Measurements from ENCODE around the gene HDAC8.

The HDAC8 gene

DNA sequence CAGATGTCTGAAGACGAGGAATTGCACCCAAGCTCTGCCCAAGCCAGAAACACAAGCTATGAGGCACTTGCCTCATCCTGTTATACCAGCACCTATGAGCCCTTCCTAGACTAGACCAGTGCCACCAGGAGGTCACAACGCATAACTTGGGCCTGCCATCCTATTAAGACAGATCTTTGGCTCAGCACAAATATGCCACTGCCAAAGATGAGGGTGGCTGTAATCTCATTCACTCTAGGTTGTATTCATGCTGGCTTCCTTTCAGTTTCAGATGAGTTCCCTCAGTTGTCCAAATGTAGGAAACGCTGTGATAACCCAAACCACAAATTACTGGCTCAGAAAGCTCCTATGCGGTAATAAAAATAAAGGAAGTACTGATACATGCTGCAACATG, 190.4 kb downstream of the HDAC8 start:
- Mint-ChIP-seq H3K36me3 (peaks cover under 1% of the 10 kb centered on the region), H3K9me3 (no peaks in the 10 kb centered on the region), H3K4me1 (no peaks in the 10 kb centered on the region), H3K4me3 (no peak overlapping the region), H3K27ac (no peak overlapping the region), H3K27me3 (no peaks in the 10 kb centered on the region)

DNA sequence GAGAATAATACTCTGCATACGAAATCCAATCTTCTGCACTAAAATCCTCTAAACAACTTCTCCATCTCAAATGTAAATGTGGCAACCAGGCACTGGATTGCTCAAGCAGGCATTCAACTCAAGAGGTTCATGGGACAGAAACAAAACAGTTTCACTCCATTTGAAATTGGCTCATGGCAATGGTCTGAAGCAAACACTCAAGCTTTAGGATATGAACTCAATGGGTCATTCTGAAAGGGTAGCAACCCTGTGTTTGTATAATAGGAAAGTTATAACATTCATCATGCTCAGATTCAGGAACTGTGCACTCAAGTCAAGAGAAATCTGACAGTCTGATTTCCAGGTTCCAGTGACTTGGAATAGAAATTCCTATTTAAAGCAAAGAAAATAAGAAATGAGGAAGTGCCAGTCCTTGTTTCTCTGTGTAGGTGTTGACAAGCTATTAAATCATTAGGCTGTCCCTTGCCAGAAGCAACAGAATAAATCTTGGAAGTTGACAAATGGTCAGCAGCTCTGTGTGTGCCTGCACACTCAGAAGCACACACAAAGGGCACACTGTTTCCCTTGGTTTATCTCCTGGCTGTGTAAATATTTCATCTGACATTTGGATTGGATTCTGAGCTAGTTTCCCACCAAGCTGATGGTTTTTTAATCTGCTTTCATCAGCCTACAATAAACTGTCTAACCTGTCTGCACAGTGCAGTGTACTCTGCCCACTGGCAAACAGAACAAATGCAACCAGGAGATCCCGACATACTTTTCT, 191.0 kb downstream of the HDAC8 start:
- H3K36me3 Mint-ChIP-seq, result no peaks in the 10 kb centered on the region
- H3K27ac Mint-ChIP-seq, result no peak overlapping the region
- no peaks in the 10 kb centered on the region for H3K27me3 Mint-ChIP-seq
- no peaks in the 10 kb centered on the region for H3K4me1 Mint-ChIP-seq
- no peaks in the 10 kb centered on the region for H3K9me3 Mint-ChIP-seq
- no peak overlapping the region for H3K4me3 Mint-ChIP-seq

DNA sequence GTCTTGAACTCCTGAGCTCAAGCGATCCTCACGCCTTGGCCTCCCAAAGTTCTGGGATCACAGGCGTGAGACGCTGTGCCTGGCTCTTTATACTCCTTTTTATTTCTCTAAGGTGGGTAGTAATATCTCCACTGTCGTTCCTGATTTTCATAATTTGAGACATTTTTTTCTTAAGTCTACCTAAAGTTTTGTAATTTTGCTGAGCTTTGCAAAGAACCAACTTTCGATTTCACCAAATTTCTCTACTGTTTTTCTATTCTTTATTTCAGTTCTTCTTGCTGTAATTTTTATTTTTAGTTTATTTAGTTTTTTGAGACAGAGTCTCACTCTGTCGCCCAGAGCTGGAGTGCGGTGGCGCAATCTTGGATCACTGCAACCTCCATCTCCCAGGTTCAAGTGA, 196.5 kb downstream of the HDAC8 start:
- Mint-ChIP-seq H3K27me3 (no peaks in the 10 kb centered on the region), H3K36me3 (peaks cover 2% of the 10 kb centered on the region), H3K9me3 (no peaks in the 10 kb centered on the region), H3K27ac (no peak overlapping the region), H3K4me1 (no peaks in the 10 kb centered on the region), H3K4me3 (no peak overlapping the region)

DNA sequence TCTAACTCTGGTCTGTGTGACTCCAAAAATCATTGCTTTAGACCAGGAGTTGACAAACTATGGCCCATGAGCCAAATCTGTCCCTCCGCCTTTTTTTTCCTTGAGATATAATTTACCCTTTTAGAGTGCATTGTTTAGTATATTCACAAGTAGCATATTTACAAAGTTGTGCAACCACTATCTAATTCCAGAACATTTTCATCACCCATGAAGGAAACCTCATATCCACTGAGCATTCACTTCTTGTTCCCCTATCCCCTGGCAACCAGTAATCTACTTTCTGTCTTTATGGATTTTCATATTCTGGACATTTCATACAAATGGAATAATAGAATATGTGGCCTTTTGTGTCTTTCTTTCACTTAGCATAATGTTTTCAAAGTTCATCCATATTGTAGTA, 199.5 kb downstream of the HDAC8 start:
- Mint-ChIP-seq H3K36me3 (peaks cover 2% of the 10 kb centered on the region), H3K4me3 (no peak overlapping the region), H3K27me3 (no peaks in the 10 kb centered on the region), H3K4me1 (no peaks in the 10 kb centered on the region), H3K27ac (no peak overlapping the region), H3K9me3 (no peaks in the 10 kb centered on the region)

DNA sequence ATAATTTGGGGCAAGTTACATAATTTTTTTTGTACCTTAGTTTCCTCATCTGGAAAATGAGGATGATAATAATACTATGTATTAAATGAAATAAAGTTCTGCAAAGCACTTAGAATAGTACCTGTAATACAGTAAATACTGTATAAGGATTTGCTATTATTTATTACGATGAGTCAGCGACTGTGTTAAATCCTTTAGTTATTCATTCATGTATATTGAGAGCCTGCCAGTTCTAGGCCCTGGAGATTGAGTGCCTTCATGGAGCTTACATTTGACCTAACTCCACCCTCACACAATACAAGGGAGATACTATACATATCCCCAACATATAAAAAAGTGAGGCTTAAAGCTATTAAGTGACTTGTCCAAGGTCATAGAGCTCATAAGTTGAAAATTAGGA, 199.9 kb downstream of the HDAC8 start:
- Mint-ChIP-seq H3K27me3 (no peaks in the 10 kb centered on the region), H3K9me3 (no peaks in the 10 kb centered on the region), H3K4me1 (no peaks in the 10 kb centered on the region), H3K27ac (no peak overlapping the region), H3K4me3 (no peak overlapping the region), H3K36me3 (peaks cover 2% of the 10 kb centered on the region)

DNA sequence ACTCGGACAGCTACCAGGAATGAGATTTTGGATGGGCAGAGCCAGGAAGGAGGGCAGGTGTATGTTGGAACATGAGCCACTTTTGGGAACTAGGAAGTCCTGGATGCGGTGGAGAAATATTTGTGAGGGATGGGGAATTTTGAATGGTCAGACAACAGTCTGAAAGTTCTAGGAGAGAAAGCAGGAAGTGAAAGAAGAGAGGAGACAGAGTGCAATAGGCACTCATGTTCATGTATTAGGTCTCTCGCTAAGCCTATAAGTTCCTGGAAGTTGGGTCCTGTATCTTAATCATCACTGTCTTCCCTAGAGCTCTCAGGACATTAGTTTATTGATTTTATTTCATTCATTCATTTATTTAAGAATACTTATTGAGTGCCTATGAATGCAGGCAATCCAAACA, 201.2 kb downstream of the HDAC8 start:
- Mint-ChIP-seq H3K27ac (no peak overlapping the region), H3K4me3 (no peak overlapping the region), H3K9me3 (no peaks in the 10 kb centered on the region), H3K36me3 (peaks cover 2% of the 10 kb centered on the region), H3K27me3 (no peaks in the 10 kb centered on the region), H3K4me1 (no peaks in the 10 kb centered on the region)

DNA sequence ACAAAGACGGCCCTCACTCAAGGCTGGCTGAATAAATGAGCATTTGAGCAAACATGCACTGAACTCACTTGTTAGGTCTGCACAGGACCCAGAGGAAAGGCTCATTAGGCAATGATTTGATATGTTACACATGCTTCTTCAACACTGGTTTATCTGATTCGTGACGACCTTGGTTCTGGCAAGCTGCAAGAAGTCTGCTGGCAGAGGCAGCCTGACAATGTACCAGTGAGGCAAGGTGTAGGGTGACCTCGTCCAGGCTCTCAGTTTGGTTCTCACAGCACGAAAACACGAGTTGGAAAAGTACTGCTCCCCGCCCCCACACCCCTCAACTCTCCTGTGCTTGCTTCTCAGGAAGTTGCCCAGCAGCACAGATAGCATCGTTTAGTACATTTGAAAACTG, 203.8 kb downstream of the HDAC8 start:
- no peaks in the 10 kb centered on the region for H3K9me3 Mint-ChIP-seq
- no peaks in the 10 kb centered on the region for H3K4me1 Mint-ChIP-seq
- no peak overlapping the region for H3K4me3 Mint-ChIP-seq
- H3K27ac Mint-ChIP-seq, result no peak overlapping the region
- H3K27me3 Mint-ChIP-seq, result no peaks in the 10 kb centered on the region
- peaks cover 6% of the 10 kb centered on the region for H3K36me3 Mint-ChIP-seq

DNA sequence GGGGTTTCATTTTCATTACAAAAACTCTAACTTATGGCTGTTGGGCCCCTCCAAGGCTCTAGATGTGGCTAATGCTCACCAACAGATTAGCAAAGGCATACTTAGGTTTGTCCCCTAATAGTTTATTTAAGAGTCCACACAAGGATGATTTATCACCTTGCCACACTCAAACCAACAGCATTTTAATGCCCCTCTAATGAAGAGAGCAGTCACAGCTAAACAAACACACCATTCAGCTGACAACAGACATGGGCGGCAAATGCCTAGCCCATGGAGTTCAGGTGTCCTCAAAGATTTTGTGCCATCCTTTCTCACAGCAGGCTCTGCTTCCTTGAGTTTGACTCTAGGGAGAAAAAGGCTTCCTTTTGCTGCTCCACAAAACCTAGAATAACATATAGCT, 205.1 kb downstream of the HDAC8 start:
- H3K27me3 Mint-ChIP-seq, result no peaks in the 10 kb centered on the region
- no peaks in the 10 kb centered on the region for H3K4me1 Mint-ChIP-seq
- no peaks in the 10 kb centered on the region for H3K9me3 Mint-ChIP-seq
- no peak overlapping the region for H3K27ac Mint-ChIP-seq
- peaks cover 6% of the 10 kb centered on the region for H3K36me3 Mint-ChIP-seq
- H3K4me3 Mint-ChIP-seq, result no peak overlapping the region

DNA sequence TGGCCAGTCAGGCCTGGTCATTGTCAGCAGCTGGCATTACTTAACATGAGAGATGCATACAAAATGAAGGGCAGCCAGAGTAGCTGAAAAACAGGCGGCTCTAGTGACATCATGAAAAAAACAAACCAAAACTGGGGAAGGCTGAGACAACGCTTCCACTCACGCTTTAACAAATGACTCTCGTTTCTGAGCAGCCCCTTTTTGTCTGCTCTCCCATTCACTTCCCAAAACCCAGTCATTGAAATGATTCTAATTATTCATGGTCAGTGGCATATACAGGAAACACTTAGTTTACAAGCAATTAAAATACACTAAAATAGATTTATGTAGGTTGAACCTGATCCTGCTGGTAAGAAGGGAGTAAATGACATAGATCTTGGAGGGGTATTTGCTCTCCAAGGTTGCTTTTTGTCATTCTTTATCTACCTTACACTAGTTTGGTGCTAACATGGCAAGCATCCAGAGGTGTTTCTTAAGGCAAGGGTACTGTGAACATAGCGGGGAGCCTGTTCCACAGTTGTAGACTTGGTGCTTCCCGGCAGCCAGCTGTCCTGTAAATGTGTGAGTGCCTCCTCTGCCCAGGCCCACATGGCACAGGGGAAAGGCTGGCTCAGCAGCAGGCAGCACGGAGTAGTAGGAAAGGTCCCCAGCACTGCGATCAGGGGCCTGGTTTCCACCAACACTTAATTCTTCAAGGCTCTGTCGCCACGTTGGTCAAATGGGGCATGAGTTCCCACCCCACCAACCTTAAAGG, 205.8 kb downstream of the HDAC8 start:
- H3K9me3 Mint-ChIP-seq, result no peaks in the 10 kb centered on the region
- no peaks in the 10 kb centered on the region for H3K4me1 Mint-ChIP-seq
- no peak overlapping the region for H3K4me3 Mint-ChIP-seq
- no peaks in the 10 kb centered on the region for H3K27me3 Mint-ChIP-seq
- H3K36me3 Mint-ChIP-seq, result peaks cover 6% of the 10 kb centered on the region
- H3K27ac Mint-ChIP-seq, result no peak overlapping the region

DNA sequence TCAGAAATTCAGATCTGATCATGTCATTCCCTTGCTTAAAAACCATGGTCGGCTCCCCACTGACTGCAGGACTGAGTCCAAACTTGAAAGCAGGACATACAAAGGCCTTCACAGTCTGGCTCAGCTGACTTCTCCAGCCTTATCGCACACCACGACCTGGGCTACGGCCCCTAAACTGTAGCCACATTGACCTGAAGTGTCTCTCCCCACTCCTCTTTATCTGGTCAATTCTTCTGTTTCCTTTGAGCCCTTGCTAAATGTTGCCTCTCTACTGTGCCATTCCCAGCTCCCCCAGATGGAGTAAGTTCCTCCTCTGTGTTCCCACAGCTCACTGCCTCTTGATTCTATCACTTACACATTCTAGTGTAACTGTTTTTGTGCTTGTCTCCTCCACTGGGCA, 206.5 kb downstream of the HDAC8 start:
- Mint-ChIP-seq H3K27ac (no peak overlapping the region), H3K36me3 (peaks cover 4% of the 10 kb centered on the region), H3K27me3 (no peaks in the 10 kb centered on the region), H3K9me3 (no peaks in the 10 kb centered on the region), H3K4me1 (no peaks in the 10 kb centered on the region), H3K4me3 (no peak overlapping the region)

DNA sequence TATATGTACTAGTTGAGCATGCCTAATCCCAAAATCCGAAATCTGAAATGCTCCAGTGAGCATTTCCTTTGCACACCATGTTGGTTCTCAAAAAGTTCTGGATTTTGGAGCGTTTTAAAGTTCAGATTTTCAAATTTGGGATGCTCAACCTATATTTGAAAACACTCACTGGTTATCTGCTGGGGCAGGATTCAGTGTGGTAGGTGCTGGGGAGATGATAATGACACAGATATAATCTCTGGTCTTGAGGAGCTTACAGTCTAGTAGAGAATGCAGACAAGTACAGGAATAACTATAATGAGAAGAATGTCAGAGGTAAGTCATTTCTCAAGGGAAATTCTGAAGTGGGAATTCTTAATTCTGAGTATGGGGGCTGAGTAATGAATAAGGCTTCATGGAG, 207.5 kb downstream of the HDAC8 start:
- no peak overlapping the region for H3K27ac Mint-ChIP-seq
- H3K9me3 Mint-ChIP-seq, result no peaks in the 10 kb centered on the region
- peaks cover 3% of the 10 kb centered on the region for H3K36me3 Mint-ChIP-seq
- H3K4me1 Mint-ChIP-seq, result no peaks in the 10 kb centered on the region
- no peaks in the 10 kb centered on the region for H3K27me3 Mint-ChIP-seq
- no peak overlapping the region for H3K4me3 Mint-ChIP-seq

DNA sequence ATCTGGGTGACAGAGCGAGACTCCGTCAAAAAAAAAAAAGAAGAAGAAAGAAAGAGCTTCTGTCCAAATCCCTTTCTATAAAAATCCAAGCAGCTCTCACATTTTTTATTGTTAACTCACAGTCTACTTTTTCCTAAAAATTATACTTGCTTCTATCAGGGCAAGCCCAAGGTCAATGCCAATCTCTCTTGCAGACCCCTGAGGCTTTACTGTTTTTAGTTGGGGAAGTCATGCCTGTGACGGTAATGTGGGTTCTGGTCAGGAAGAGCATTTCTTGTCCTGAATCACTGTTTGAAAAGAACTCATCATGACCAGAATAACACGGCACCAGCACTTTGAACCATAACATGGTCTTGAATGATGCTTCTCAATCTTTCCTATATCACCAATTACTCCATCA, 212.3 kb downstream of the HDAC8 start:
- Mint-ChIP-seq H3K9me3 (no peaks in the 10 kb centered on the region), H3K4me1 (no peaks in the 10 kb centered on the region), H3K27ac (no peak overlapping the region), H3K36me3 (peaks cover 9% of the 10 kb centered on the region), H3K27me3 (no peaks in the 10 kb centered on the region), H3K4me3 (no peak overlapping the region)

DNA sequence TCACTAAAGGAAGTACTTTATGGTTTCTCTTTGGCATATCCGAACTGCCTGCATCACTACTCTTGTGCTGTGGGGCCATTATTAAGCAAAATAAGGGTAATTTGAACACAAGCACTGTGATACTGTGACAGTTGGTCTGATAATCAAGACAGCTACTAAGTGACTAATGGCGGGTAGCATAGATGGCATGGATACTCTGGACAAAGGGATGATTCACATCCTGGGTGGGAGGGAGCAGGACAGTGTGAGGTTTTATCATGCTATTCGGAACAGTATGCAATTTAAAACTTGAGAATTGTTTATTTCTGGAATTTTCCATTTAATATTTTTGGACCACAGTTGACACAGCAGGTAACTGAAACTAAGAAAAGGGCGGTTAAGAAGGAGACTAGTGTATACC, 214.3 kb downstream of the HDAC8 start:
- H3K27ac Mint-ChIP-seq, result no peak overlapping the region
- no peaks in the 10 kb centered on the region for H3K9me3 Mint-ChIP-seq
- H3K27me3 Mint-ChIP-seq, result no peaks in the 10 kb centered on the region
- peaks cover 5% of the 10 kb centered on the region for H3K36me3 Mint-ChIP-seq
- H3K4me1 Mint-ChIP-seq, result no peaks in the 10 kb centered on the region
- no peak overlapping the region for H3K4me3 Mint-ChIP-seq

DNA sequence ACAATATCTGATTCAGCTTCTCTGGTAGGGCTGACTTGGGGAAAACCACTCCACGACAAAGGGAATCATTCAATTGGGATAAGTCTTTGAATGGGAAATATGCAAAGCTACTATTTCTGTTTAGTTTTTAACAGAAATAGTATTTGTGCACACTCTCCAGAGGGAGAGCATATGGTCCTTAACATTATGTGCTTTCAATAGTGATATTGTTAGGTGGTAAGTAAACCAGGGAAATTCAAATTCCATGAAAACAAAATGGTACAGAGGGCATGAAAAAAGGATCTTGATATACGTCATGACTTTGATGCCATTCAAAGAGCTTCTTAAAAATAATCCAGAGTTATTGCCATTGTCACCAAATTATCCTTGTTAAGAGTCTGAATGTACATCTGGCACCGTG, 219.9 kb downstream of the HDAC8 start:
- Mint-ChIP-seq H3K36me3 (peaks cover 14% of the 10 kb centered on the region), H3K9me3 (no peaks in the 10 kb centered on the region), H3K4me3 (no peak overlapping the region), H3K27ac (no peak overlapping the region), H3K4me1 (no peaks in the 10 kb centered on the region), H3K27me3 (no peaks in the 10 kb centered on the region)

DNA sequence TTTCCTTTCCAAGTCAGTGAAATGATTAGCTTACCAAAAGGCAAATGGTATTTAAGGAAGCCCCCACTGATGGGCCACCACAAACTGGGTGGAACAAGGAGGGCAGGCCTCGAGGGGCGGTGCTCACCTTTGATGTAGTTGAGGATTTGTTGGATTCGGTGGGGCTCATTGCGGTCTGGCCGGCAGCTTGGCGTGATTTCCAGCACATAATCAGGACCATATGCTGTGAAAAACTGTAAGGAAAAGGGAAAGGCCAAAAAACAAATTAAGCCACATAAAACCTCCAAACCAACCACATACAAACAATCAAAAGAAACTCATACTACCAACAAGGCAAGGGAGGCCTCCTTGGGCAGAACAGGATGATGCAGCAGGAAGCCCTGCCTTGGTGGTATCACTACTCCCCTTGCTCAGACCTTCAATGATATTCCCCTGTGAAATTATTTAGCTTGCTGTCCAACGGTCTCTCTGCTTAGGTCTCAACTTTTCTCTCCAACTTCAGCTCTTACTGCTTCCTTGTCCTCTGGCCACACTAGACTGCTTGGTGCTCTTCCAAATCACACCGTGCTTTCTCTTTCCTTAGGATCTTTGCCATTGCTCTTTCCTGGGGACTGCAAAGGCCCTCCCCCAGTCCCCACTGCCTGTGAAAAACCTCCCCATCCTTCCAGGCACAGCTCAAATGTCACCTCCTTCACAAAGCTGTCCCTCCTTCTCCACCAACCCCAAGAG, 220.9 kb downstream of the HDAC8 start:
- Mint-ChIP-seq H3K4me1 (no peaks in the 10 kb centered on the region), H3K9me3 (no peaks in the 10 kb centered on the region), H3K4me3 (no peak overlapping the region), H3K27ac (no peak overlapping the region), H3K27me3 (no peaks in the 10 kb centered on the region), H3K36me3 (peaks cover 15% of the 10 kb centered on the region)

DNA sequence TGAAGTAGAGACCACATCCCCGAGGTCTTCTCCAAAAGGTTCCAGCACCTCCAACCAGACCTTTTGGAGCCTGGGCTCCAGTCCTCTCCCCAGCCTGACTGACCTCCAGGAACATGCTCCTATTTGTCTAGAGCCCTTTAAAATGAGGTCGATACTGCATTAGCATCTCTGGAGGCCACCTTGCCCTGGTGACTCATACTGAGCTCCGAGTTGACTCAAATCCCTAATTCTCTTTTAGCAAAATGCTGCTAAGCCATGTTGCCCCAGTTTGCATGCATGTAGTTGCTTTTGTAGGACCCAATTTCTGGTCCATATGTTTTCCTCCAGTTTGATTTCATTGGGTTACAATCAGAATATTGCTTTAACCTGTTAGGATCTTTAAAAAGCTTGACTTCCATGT, 223.5 kb downstream of the HDAC8 start:
- peaks cover 15% of the 10 kb centered on the region for H3K36me3 Mint-ChIP-seq
- H3K27ac Mint-ChIP-seq, result no peak overlapping the region
- H3K27me3 Mint-ChIP-seq, result no peaks in the 10 kb centered on the region
- no peak overlapping the region for H3K4me3 Mint-ChIP-seq
- no peaks in the 10 kb centered on the region for H3K9me3 Mint-ChIP-seq
- no peaks in the 10 kb centered on the region for H3K4me1 Mint-ChIP-seq
